GM12801 (cell line): ENCODE measurements around the gene WNK2.

Experiments used
- CTCF ChIP-seq: IDR thresholded peaks from one replicate; pipeline ENCODE4 v1.5.1; 2011; ENCODE audit warnings: control low read depth; ENCODE audit not compliant: insufficient read length; ENCODE audit errors: extremely low read depth

The WNK2 gene

GRCh38 chr9:93291536-93292287, 107.8 kb downstream of the WNK2 start:
- TF ChIP-seq CTCF, result no peak

GRCh38 chr9:93292288-93292615, 108.3 kb downstream of the WNK2 start:
- no peak for TF ChIP-seq CTCF

GRCh38 chr9:93292664-93293328, 108.9 kb downstream of the WNK2 start:
- no peak for TF ChIP-seq CTCF

- TF ChIP-seq CTCF, result no peak
Measured at GRCh38 chr9:93294011-93294410, 110.1 kb downstream of the WNK2 start.

- TF ChIP-seq CTCF, result no peak
Measured at GRCh38 chr9:93295031-93295430, 111.1 kb downstream of the WNK2 start.

GRCh38 chr9:93295456-93296076, 111.6 kb downstream of the WNK2 start:
- TF ChIP-seq CTCF, result no peak

- no peak for TF ChIP-seq CTCF
Measured at GRCh38 chr9:93296889-93297480, 113.0 kb downstream of the WNK2 start.
